A673 (cell line): ENCODE results near the gene SUMF2.
"Not testable (repeated sequence)": the region's sequence is repeated elsewhere in the genome, so short reads cannot be mapped to it uniquely, and the experiment has no call there.

ENCODE experiments used
- EZH2 ChIP-seq: fragments of 200-600 bp; sonication (generic); IDR thresholded peaks from 2 replicates; pipeline ENCODE4 v1.6.1; 2017; ENCODE audit warnings: borderline replicate concordance, low read depth, mild to moderate bottlenecking, mixed read lengths, antibody characterized with exemption, low read length; ENCODE audit not compliant: poor library complexity, severe bottlenecking
- TF ChIP-seq, protein P1 (sequence below): fragments of 300-800, 200-600 bp; sonication (generic); conservative IDR thresholded peaks from 2 replicates; pipeline ENCODE4 v1.5.1; 2017; ENCODE audit warnings: low read depth, mild to moderate bottlenecking, antibody characterized with exemption, low read length, moderate library complexity, mixed read lengths

DNA sequence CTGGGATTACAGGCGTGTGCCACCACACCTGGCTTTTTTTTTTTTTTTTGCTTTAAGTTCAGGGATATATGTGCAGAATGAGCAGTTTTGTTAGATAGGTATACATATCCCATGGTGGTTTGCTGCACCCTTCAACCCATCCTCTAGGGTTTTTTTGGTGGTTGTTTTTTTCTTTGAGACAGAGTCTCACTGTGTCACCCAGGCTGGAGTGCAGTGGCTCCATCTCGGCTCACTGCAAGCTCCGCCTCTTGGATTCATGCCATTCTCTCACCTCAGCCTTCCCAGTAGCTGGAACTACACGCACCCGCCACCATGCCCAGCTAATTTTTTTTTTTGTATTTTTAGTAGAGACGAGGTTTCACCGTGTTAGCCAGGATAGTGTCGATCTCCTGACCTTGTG is 15.3 kb upstream of the SUMF2 start:
- TF ChIP-seq, protein P1, sequence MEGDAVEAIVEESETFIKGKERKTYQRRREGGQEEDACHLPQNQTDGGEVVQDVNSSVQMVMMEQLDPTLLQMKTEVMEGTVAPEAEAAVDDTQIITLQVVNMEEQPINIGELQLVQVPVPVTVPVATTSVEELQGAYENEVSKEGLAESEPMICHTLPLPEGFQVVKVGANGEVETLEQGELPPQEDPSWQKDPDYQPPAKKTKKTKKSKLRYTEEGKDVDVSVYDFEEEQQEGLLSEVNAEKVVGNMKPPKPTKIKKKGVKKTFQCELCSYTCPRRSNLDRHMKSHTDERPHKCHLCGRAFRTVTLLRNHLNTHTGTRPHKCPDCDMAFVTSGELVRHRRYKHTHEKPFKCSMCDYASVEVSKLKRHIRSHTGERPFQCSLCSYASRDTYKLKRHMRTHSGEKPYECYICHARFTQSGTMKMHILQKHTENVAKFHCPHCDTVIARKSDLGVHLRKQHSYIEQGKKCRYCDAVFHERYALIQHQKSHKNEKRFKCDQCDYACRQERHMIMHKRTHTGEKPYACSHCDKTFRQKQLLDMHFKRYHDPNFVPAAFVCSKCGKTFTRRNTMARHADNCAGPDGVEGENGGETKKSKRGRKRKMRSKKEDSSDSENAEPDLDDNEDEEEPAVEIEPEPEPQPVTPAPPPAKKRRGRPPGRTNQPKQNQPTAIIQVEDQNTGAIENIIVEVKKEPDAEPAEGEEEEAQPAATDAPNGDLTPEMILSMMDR = not testable (repeated sequence)
- TF ChIP-seq EZH2 = not testable (repeated sequence)
